Measurements from ENCODE around the gene CDK12. TPM values are rescaled to one million over a fixed set of nuclear protein-coding genes. Genes with fewer than 3 reads are reported as not detected.
"Not testable (repeated sequence)": the region's sequence is repeated elsewhere in the genome, so short reads cannot be mapped to it uniquely, and the experiment has no call there.

CDK12 gene
- total RNA-seq, 2 donors from 2014 or later, result 37.7 to 75.8 TPM

- H3K4me3 ChIP-seq, result no peak overlapping the region
- no peaks in the 10 kb centered on the region for H3K9me3 ChIP-seq
- no peaks in the 10 kb centered on the region for H3K4me1 ChIP-seq (replicated peaks)
- TF ChIP-seq CTCF (IDR thresholded peaks at IDR 0.05) (no peak), POLR2AphosphoS5 (IDR thresholded peaks at IDR 0.05) (no peak), POLR2A (IDR thresholded peaks at IDR 0.05) (no peak)
- intact Hi-C loops (cut with DNase I), result no loop called here
- no peak overlapping the region for H3K27ac ChIP-seq
- 80% methylated on average over 6 of the region's 6 CpGs for WGBS
- no peaks in the 10 kb centered on the region for H3K27me3 ChIP-seq (replicated peaks; ENCODE audit: insufficient read depth)
- H3K36me3 ChIP-seq, result peaks cover 0 to 9% of the 10 kb centered on the region in 2 donors
- DNase-seq (ENCODE audit: low spot score), result no peak
These were observed 70.0 kb downstream of the CDK12 start for GRCh38 chr17:39531252-39531651.

GRCh38 chr17:39533891-39534290, 72.6 kb downstream of the CDK12 start:
- H3K4me3 ChIP-seq, result no peak overlapping the region
- intact Hi-C loops (cut with DNase I), result no loop called here
- peak; percentile 14 for DNase-seq (ENCODE audit: low spot score)
- H3K4me1 ChIP-seq (replicated peaks), result no peaks in the 10 kb centered on the region
- peak; percentile 33 for TF ChIP-seq POLR2AphosphoS5 (IDR thresholded peaks at IDR 0.05)
- no peak for TF ChIP-seq CTCF (IDR thresholded peaks at IDR 0.05)
- H3K27ac ChIP-seq, result peak overlapping the region in 1 of 2 donors; percentile 31
- no peaks in the 10 kb centered on the region for H3K9me3 ChIP-seq
- WGBS, result 38% methylated on average over 4 of the region's 4 CpGs
- no peaks in the 10 kb centered on the region for H3K27me3 ChIP-seq (replicated peaks; ENCODE audit: insufficient read depth)
- peaks cover 0 to 5% of the 10 kb centered on the region in 2 donors for H3K36me3 ChIP-seq

- intact Hi-C loops (cut with DNase I), result no loop called here
These were observed 73.6 kb downstream of the CDK12 start for GRCh38 chr17:39534768-39535405.

GRCh38 chr17:39536468-39536867, 75.2 kb downstream of the CDK12 start:
- no peaks in the 10 kb centered on the region for H3K4me1 ChIP-seq (replicated peaks)
- no peaks in the 10 kb centered on the region for H3K27me3 ChIP-seq (replicated peaks; ENCODE audit: insufficient read depth)
- intact Hi-C loops (cut with DNase I), result no loop called here
- TF ChIP-seq POLR2AphosphoS5 (IDR thresholded peaks at IDR 0.05) (no peak), POLR2A (IDR thresholded peaks at IDR 0.05) (no peak), CTCF (IDR thresholded peaks at IDR 0.05) (no peak)
- H3K4me3 ChIP-seq, result no peak overlapping the region
- DNase-seq (ENCODE audit: low spot score), result no peak
- no peaks in the 10 kb centered on the region for H3K36me3 ChIP-seq
- no peaks in the 10 kb centered on the region for H3K9me3 ChIP-seq
- no peak overlapping the region for H3K27ac ChIP-seq

More at GRCh38 chr17:39534768-39535405, 73.6 kb downstream of the CDK12 start:
- Histone ChIP-seq H3K27ac (no peak overlapping the region), H3K9me3 (no peaks in the 10 kb centered on the region), H3K27me3 (replicated peaks; ENCODE audit: insufficient read depth) (no peaks in the 10 kb centered on the region), H3K4me1 (replicated peaks) (no peaks in the 10 kb centered on the region), H3K36me3 (peaks cover 0 to 5% of the 10 kb centered on the region in 2 donors), H3K4me3 (no peak overlapping the region)
- 96% methylated on average over 3 of the region's 3 CpGs for WGBS
- DNase-seq (ENCODE audit: low spot score), result no peak
- no peak for TF ChIP-seq POLR2A (IDR thresholded peaks at IDR 0.05)
- TF ChIP-seq POLR2AphosphoS5 (IDR thresholded peaks at IDR 0.05), result no peak

- H3K36me3 ChIP-seq; DNase-seq (ENCODE audit: low spot score); H3K4me1 ChIP-seq (replicated peaks); H3K27ac ChIP-seq; H3K4me3 ChIP-seq; H3K27me3 ChIP-seq (replicated peaks; ENCODE audit: insufficient read depth); H3K9me3 ChIP-seq; intact Hi-C loops (cut with DNase I): not testable (repeated sequence)
- 96% methylated on average over 2 of the region's 2 CpGs for WGBS
These were observed 76.1 kb downstream of the CDK12 start for GRCh38 chr17:39537364-39537763.

GRCh38 chr17:39538866-39539265, 77.6 kb downstream of the CDK12 start:
- DNase-seq (ENCODE audit: low spot score), result no peak
- WGBS, result 60% methylated on average over 3 of the region's 3 CpGs
- Histone ChIP-seq H3K9me3 (no peaks in the 10 kb centered on the region), H3K4me1 (replicated peaks) (no peaks in the 10 kb centered on the region), H3K27me3 (replicated peaks; ENCODE audit: insufficient read depth) (no peaks in the 10 kb centered on the region), H3K4me3 (no peak overlapping the region), H3K36me3 (no peaks in the 10 kb centered on the region), H3K27ac (no peak overlapping the region)
- intact Hi-C loops (cut with DNase I), result no loop called here
- TF ChIP-seq POLR2A (IDR thresholded peaks at IDR 0.05), result no peak
- TF ChIP-seq CTCF (IDR thresholded peaks at IDR 0.05), result no peak
- TF ChIP-seq POLR2AphosphoS5 (IDR thresholded peaks at IDR 0.05), result no peak

All from prostate gland (tissue), 2 donors.